GM12864 (cell line): ENCODE results near the gene CTSW.
"Not testable (repeated sequence)": the region's sequence is repeated elsewhere in the genome, so short reads cannot be mapped to it uniquely, and the experiment has no call there.

Experiments
- DNase-seq: peaks from one replicate; pipeline ENCODE4 v3.0.0-alpha.2; 2011; ENCODE audit warnings: low read depth
- H3K4me3 ChIP-seq: 2 replicates; pipeline ENCODE4 v1.5.1; 2011; ENCODE audit warnings: mild to moderate bottlenecking, low read depth, low read length, control low read depth
- CTCF ChIP-seq: IDR thresholded peaks from 2 replicates; pipeline ENCODE4 v1.5.1; 2011; ENCODE audit warnings: low read depth, mild to moderate bottlenecking, moderate library complexity, low read length, control low read depth, inconsistent platforms; ENCODE audit errors: missing control alignments

CTSW gene, protein sequence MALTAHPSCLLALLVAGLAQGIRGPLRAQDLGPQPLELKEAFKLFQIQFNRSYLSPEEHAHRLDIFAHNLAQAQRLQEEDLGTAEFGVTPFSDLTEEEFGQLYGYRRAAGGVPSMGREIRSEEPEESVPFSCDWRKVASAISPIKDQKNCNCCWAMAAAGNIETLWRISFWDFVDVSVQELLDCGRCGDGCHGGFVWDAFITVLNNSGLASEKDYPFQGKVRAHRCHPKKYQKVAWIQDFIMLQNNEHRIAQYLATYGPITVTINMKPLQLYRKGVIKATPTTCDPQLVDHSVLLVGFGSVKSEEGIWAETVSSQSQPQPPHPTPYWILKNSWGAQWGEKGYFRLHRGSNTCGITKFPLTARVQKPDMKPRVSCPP

DNA sequence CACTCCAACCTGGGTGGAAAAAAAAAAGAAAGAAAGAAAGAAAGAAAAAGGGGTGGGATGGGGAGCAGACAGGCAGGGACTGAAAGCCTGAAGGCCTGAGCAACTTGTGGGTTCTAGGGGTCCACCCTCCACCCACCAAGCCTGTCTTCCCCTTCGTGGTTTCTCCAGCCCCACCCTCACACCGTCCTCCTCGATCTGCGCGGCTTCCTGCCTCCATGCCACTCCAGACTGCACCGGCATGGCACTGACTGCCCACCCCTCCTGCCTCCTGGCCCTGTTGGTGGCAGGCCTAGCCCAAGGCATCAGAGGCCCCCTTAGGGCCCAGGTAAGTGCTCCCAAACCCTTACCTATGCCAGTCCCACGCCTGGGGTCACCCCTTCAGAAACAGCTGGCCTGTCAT lies at the start of gene CTSW:
CTSW (plus strand) TSS at position 221 of the 400 bp plus-strand sequence; CDS start at position 239, 18 bp downstream.
- no peak for TF ChIP-seq CTCF
- H3K4me3 ChIP-seq, result no peak within 1 kb of the TSS
- DNase-seq, result no peak

GRCh38 chr11:65832231-65832630 lies 47.4 kb upstream of the CTSW start:
- not testable (repeated sequence) for H3K4me3 ChIP-seq, DNase-seq

GRCh38 chr11:65833297-65834030 lies 46.2 kb upstream of the CTSW start, which contains the start of gene SNX32:
Gene SNX32 (plus strand): TSS chr11:65833963. CDS start chr11:65834066, 103 bp downstream.
- peak; percentile 57 for DNase-seq
- no peak for TF ChIP-seq CTCF
- H3K4me3 ChIP-seq, result peak within 1 kb of the TSS; percentile 51

DNA sequence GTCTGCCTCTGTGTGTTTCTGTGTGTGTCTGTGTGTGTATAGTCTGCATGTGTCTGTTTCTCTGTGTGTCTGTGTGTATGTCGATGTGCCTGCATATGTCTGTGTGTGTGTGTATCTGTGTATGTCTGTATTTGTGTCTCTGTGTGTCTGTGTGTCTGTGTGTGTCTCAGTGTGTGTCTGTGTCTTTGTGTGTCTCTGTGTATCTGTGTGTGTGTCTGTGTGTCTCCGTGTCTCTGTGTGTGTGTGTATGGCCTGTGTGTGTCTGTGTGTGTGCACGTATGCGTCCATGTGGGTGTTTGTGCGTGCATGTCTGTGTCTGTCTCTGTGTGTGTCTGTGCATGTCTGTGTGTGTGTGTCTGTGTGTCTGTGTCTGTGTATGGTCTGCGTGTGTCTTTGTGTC lies 45.4 kb upstream of the CTSW start:
- no peak for TF ChIP-seq CTCF
- DNase-seq, result no peak
- peak overlapping the region; percentile 33 for H3K4me3 ChIP-seq

DNA sequence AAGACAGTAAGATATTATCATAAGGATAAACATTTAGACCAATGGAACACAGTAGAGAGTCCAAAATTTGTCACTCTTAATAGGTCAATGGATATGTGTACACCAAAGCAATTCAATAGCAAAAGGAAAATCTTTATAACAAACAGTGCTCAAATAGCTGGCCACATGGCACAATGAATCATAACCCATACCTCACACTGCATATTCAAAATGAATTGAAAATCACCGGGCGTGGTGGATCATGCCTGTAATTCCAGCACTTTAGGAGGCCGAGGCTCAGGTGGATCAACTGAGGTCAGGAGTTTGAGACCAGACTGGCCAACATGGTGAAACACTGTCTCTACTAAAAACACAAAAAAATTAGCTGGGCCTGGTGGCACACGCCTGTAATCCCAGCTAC lies 37.5 kb upstream of the CTSW start:
- no peak overlapping the region for H3K4me3 ChIP-seq
- TF ChIP-seq CTCF, result no peak
- no peak for DNase-seq

DNA sequence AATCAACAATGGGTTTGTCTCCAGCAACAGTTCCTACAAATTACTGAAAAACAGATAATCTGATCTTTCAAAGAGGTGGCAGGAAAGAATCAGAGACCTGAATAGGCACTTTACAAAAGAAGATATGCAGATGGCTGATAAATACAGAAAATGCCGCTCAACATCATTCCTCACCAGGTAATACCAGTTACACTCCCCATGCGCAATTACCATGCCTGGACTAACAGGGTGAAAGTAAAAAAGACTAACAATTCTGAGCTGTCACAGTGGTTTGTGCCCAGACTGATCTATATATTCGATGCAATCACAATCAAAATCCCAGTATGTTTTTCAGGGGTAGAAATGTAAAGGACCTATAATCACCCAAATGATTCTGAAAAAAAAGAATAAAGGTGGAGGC lies 35.8 kb upstream of the CTSW start:
- DNase-seq, result no peak
- no peak overlapping the region for H3K4me3 ChIP-seq
- TF ChIP-seq CTCF, result no peak

GRCh38 chr11:65844231-65844872 lies 35.3 kb upstream of the CTSW start:
- no peak for TF ChIP-seq CTCF
- H3K4me3 ChIP-seq, result no peak overlapping the region

More at GRCh38 chr11:65844231-65844872, 35.3 kb upstream of the CTSW start:
- DNase-seq, result no peak
